Epithelial cell of esophagus (primary cell): ENCODE results near the gene GBF1.

ENCODE experiments used
- DNase-seq: peaks from one replicate; pipeline ENCODE4 v3.0.0; 2010; ENCODE audit warnings: low read depth
- H3K4me3 ChIP-seq: 2 replicates; pipeline ENCODE4 v1.5.1; 2011; ENCODE audit warnings: mild to moderate bottlenecking, low read length, control low read depth
- TF ChIP-seq, protein P1 (sequence below): IDR thresholded peaks from 2 replicates; pipeline ENCODE4 v1.5.1; 2011; ENCODE audit warnings: low read depth, mild to moderate bottlenecking, low read length, control low read depth, inconsistent platforms; ENCODE audit not compliant: insufficient read depth; ENCODE audit errors: missing control alignments

GBF1 gene, protein sequence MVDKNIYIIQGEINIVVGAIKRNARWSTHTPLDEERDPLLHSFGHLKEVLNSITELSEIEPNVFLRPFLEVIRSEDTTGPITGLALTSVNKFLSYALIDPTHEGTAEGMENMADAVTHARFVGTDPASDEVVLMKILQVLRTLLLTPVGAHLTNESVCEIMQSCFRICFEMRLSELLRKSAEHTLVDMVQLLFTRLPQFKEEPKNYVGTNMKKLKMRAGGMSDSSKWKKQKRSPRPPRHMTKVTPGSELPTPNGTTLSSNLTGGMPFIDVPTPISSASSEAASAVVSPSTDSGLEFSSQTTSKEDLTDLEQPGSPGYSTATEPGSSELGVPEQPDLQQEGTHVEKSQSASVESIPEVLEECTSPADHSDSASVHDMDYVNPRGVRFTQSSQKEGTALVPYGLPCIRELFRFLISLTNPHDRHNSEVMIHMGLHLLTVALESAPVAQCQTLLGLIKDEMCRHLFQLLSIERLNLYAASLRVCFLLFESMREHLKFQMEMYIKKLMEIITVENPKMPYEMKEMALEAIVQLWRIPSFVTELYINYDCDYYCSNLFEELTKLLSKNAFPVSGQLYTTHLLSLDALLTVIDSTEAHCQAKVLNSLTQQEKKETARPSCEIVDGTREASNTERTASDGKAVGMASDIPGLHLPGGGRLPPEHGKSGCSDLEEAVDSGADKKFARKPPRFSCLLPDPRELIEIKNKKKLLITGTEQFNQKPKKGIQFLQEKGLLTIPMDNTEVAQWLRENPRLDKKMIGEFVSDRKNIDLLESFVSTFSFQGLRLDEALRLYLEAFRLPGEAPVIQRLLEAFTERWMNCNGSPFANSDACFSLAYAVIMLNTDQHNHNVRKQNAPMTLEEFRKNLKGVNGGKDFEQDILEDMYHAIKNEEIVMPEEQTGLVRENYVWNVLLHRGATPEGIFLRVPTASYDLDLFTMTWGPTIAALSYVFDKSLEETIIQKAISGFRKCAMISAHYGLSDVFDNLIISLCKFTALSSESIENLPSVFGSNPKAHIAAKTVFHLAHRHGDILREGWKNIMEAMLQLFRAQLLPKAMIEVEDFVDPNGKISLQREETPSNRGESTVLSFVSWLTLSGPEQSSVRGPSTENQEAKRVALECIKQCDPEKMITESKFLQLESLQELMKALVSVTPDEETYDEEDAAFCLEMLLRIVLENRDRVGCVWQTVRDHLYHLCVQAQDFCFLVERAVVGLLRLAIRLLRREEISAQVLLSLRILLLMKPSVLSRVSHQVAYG (N-terminal part only)

DNA sequence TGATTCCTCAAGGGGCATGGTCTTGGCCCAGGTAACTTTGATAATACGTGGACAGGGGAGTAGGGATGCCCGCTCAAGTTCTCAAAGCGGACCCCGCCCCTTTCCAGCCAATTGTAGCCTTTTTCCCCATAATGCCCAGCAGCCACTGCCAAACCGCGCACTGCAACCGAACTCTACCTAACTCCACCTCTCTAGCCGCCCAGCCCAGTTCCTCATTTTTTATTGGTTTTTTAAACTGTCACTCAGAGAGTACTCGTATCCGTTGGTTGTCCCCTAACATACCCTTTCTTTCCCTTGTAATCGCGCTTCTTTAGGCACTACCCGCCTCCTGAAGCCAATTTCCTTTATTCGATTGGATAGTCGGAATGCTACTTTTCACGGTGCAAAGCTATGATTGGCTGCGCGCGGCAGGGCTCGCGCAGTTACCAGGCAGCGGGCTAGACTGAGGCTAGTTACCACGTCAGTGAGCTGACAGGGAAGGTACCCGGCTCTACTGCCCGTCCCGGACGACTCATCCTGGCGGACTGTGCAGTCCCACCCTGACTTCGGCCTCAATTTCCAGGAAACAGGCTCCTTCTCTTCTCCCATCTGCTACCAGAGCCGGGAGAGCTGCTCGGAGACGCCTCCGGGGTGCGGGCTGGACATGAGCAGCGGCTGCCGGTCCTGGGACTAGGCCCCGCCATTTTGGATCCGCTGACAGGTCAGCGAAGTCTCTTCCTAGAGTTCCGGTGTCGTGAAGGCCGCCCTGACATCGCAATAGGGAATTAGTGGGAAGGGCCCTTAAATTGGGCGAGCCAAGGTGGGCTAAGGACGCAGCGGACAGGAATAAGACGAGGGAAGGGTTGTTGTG lies at the start of gene GBF1:
Gene GBF1 (plus strand): TSS at position 451 of the 850 bp plus-strand sequence. CDS start 13,407 bp downstream, outside the sequence.
- TF ChIP-seq, protein P1, sequence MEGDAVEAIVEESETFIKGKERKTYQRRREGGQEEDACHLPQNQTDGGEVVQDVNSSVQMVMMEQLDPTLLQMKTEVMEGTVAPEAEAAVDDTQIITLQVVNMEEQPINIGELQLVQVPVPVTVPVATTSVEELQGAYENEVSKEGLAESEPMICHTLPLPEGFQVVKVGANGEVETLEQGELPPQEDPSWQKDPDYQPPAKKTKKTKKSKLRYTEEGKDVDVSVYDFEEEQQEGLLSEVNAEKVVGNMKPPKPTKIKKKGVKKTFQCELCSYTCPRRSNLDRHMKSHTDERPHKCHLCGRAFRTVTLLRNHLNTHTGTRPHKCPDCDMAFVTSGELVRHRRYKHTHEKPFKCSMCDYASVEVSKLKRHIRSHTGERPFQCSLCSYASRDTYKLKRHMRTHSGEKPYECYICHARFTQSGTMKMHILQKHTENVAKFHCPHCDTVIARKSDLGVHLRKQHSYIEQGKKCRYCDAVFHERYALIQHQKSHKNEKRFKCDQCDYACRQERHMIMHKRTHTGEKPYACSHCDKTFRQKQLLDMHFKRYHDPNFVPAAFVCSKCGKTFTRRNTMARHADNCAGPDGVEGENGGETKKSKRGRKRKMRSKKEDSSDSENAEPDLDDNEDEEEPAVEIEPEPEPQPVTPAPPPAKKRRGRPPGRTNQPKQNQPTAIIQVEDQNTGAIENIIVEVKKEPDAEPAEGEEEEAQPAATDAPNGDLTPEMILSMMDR, result no peak
- peak within 1 kb of the TSS; percentile 95 for H3K4me3 ChIP-seq
- DNase-seq, result peak; percentile 100

DNA sequence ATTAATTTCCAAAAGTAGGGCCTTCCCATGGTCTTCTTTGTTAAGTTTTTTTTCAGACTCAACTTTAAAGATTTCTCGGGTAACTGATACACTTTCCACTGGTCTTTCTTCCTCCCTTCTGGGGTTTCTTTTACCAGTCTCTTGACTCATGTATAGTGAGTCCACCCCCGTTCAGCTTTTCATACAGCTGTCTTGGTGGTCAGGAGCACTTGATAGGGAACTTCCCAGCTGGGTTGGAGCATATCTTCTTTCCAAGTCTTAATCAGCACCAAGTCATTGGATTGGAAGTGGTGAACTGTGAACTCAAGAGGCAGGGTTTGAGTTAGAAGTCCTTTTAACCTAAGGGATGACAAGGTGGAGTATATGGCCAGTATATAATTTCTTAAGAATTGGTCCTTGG lies 48.4 kb upstream of the GBF1 start:
- no peak overlapping the region for H3K4me3 ChIP-seq
- DNase-seq, result no peak
- TF ChIP-seq, protein P1, result no peak

DNA sequence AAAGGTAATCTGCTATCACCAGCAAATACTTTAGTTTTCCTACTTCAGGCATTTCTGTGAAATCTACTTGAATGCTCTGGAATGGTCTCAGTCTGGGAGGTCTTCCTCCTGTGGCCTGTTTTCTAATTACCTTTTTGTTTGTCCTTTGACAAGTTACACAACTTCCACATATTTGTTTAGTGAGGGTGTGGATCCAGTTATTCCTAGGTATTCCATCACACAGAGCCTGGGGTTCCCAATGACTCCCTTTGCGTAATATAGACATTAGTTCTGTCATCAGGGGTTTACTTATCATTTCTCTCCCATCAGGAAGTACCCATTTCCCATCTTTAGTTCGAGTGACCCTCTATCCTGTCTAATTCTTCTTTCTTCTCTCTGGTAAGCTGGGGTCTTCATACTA lies 47.3 kb upstream of the GBF1 start:
- no peak overlapping the region for H3K4me3 ChIP-seq
- peak; percentile 12 for DNase-seq
- TF ChIP-seq, protein P1, result no peak

DNA sequence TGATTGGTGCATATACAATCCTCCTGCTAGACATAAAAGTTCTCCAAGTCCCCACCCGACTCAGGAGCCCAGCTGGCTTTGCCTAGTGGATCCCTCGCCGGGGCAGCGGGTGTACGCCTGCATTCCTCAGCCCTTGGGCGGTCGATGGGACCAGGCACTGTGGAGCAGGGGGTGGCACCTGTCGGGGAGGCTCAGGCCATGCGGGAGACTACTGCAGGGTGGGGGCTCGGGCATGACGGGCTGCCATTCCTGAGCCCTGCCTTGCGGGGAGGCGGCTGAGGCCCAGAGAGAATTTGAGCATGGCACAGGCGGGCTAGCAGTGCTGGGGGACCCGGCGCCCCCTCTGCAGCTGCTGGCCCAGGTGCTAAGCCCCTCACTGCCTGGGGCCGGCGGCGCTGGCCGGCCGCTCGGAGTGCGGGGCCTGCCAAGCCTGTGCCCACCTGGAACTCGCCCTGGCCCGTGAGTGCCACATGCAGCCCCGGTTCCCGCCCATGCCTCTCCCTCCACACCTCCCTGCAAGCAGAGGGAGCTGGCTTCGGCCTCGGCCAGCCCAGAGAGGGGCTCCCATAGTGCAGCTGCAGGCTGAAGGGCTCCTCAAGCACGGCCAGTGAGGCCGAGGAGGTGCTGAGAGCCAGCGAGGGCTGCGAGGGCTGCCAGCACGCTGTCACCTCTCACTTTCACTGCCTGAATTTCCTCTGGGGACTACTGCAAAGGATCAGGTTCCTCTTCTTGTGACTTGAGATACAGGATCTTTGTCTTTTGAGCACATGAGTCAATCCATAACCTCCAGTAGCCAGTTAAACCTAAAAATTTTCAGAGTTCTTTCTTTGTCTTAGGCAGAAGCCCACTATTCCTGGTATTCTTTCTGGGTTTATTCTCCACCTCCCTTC lies 44.3 kb upstream of the GBF1 start:
- DNase-seq, result no peak
- H3K4me3 ChIP-seq, result no peak overlapping the region
- TF ChIP-seq, protein P1, result no peak

DNA sequence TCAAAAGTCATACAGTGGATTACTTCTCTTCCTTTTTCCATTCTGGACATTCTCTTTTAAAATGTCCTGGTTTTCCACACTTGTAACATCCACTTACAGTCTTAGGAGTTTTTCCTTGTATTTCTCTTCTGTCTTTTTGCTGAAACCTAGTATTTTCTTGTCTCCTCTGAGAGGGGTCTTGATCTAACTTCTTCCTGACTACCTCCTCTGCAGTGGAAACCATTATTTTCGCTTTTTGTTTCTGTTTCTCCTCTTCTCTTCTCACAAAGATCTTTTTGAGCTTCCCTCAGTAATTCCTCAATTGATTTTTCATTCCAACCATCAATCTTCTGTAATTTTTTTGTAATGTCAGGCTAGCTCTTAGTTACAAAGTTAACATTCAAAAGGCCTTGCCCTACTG lies 42.9 kb upstream of the GBF1 start:
- TF ChIP-seq, protein P1, result no peak
- no peak for DNase-seq

More for the DNA sequence above, 42.9 kb upstream of the GBF1 start:
- H3K4me3 ChIP-seq, result no peak overlapping the region
